ENCODE measurements around the gene LAMA2.

DNA sequence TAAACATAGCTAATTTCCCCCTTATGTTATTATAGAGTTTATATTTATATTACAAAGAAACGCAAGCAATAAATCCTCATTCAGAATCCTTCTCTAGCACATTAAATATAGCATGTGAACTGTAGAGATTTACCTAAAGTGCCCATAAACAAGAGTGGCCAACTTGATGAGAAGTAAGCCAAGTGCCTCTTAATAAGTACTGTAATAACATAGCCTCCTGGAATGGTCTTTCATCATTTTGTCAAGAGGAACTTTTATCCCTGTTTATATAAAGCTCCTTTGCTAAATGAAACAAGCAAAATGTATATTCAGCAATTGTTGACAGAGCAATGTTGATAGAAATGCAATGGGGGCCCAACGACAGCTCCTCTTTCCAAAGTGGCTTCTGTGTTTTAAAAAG is 632.1 kb downstream of the LAMA2 start:
- no peak for TF ChIP-seq TCF7L2 (IDR thresholded peaks at IDR 0.05; ENCODE audit: low read depth, low read length)
- TF ChIP-seq, protein P1, sequence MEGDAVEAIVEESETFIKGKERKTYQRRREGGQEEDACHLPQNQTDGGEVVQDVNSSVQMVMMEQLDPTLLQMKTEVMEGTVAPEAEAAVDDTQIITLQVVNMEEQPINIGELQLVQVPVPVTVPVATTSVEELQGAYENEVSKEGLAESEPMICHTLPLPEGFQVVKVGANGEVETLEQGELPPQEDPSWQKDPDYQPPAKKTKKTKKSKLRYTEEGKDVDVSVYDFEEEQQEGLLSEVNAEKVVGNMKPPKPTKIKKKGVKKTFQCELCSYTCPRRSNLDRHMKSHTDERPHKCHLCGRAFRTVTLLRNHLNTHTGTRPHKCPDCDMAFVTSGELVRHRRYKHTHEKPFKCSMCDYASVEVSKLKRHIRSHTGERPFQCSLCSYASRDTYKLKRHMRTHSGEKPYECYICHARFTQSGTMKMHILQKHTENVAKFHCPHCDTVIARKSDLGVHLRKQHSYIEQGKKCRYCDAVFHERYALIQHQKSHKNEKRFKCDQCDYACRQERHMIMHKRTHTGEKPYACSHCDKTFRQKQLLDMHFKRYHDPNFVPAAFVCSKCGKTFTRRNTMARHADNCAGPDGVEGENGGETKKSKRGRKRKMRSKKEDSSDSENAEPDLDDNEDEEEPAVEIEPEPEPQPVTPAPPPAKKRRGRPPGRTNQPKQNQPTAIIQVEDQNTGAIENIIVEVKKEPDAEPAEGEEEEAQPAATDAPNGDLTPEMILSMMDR (IDR thresholded peaks at IDR 0.05), result no peak
